B cell (primary cell): Measurements from ENCODE around the gene TOMM40. TPM values are rescaled to one million over a fixed set of nuclear protein-coding genes. Genes with fewer than 3 reads are reported as not detected.

ENCODE experiments used
- ATAC-seq: fragments of 200-7000 bp; cut with Tn5 transposase; one replicate; pipeline ENCODE4 v1.10.0; 2021; ENCODE audit warnings: low read depth, mild to moderate bottlenecking, moderate number of reproducible peaks, moderate library complexity
- CTCF ChIA-PET: fragments of 350-600 bp; sonication (Branson Sonifier 250); formaldehyde crosslinking; loops from one replicate; lab custom pipeline; 2021; ENCODE audit warnings: antibody characterized with exemption, inconsistent platforms; lab: Charles Lee
- POLR2A ChIA-PET: fragments of 350-600 bp; sonication (Branson Sonifier 250); formaldehyde crosslinking; loops from one replicate; lab custom pipeline; 2021; ENCODE audit warnings: antibody characterized with exemption; lab: Charles Lee
- DNase-seq: peaks from one replicate; pipeline ENCODE4 v3.0.0; 2013
- H2AFZ ChIP-seq: 2 replicates; pipeline ENCODE4 v1.6.1; 2012; ENCODE audit warnings: mild to moderate bottlenecking, low read depth, low read length; ENCODE audit not compliant: insufficient read depth, poor library complexity, severe bottlenecking
- H3K27ac ChIP-seq, 2 donors: 1 replicate in 1 of 2; 2 replicates in 1 of 2; pipeline ENCODE4 v1.5.1; 2012 to 2013; ENCODE audit warnings: low read length in 2 of 2, mild to moderate bottlenecking in 2 of 2, moderate library complexity in 1 of 2
- H3K27me3 ChIP-seq, 4 experiments: fragments of 200-600 bp in 1 of 4; sonication (generic) in 1 of 4; replicated peaks in 1 of 4; 1 replicate in 2 of 4; 2 replicates in 2 of 4; pipeline versions ENCODE4 v1.6.1 to v1.7.0; 2013 to 2016; ENCODE audit warnings: low read length in 3 of 4, mild to moderate bottlenecking in 2 of 4, mixed read lengths in 1 of 4, moderate library complexity in 1 of 4; ENCODE audit not compliant: insufficient read depth in 4 of 4, control insufficient read depth in 3 of 4; ENCODE audit errors: control extremely low read depth in 1 of 4
- H3K36me3 ChIP-seq, 2 experiments: replicated peaks in 1 of 2; 1 replicate in 1 of 2; 2 replicates in 1 of 2; pipeline versions ENCODE4 v1.6.1 to v1.7.1; 2013; ENCODE audit warnings: low read length in 1 of 2; ENCODE audit not compliant: insufficient read depth in 2 of 2, control insufficient read depth in 1 of 2; ENCODE audit errors: control extremely low read depth in 1 of 2, extremely low read depth in 1 of 2
- H3K4me1 ChIP-seq, 2 donors: fragments of 200-600 bp in 1 of 2; sonication (generic) in 1 of 2; 1 replicate in 1 of 2; 2 replicates in 1 of 2; pipeline versions ENCODE4 v1.5.1 to v1.6.1; 2013 to 2017; ENCODE audit warnings: low read length in 2 of 2; ENCODE audit not compliant: control insufficient read depth in 2 of 2, insufficient read depth in 2 of 2
- H3K4me2 ChIP-seq: replicated peaks from 2 replicates; pipeline ENCODE3; 2012; ENCODE audit warnings: mild to moderate bottlenecking, low read depth, low read length; ENCODE audit not compliant: poor library complexity, severe bottlenecking
- H3K4me3 ChIP-seq, 5 experiments: fragments of 200-600 bp in 1 of 5; sonication (generic) in 1 of 5; 1 replicate in 3 of 5; 2 replicates in 2 of 5; pipeline versions ENCODE4 v1.5.1 to v1.7.0; 2011 to 2016; ENCODE audit warnings: low read length in 4 of 5, mild to moderate bottlenecking in 4 of 5, low read depth in 2 of 5, control low read depth in 1 of 5, moderate library complexity in 1 of 5; ENCODE audit not compliant: insufficient read depth in 1 of 5; ENCODE audit errors: control extremely low read depth in 1 of 5, extremely low read depth in 1 of 5
- H3K79me2 ChIP-seq: fragments of 200-600 bp; sonication (generic); one replicate; pipeline ENCODE4 v1.6.0; 2016; ENCODE audit warnings: low read length; ENCODE audit not compliant: control insufficient read depth, insufficient read depth
- H3K9ac ChIP-seq: fragments of 200-600 bp; sonication (generic); 2 replicates; pipeline ENCODE4 v1.6.1; 2017; ENCODE audit warnings: mild to moderate bottlenecking, low read length, moderate library complexity
- H3K9me3 ChIP-seq, 3 donors: one replicate each; pipeline versions ENCODE4 v1.6.1 to v1.7.1; 2013; ENCODE audit warnings: low read length in 2 of 3; ENCODE audit not compliant: control insufficient read depth in 2 of 3, insufficient read depth in 1 of 3; ENCODE audit errors: control extremely low read depth in 1 of 3
- H4K20me1 ChIP-seq: 2 replicates; pipeline ENCODE4 v1.6.0; 2012; ENCODE audit warnings: mild to moderate bottlenecking, low read length; ENCODE audit not compliant: insufficient read depth, control insufficient read depth, poor library complexity, severe bottlenecking
- H3K27ac Mint-ChIP-seq: one replicate; pipeline ENCODE4 v1.8.0; 2021; ENCODE audit warnings: mixed read lengths
- H3K27me3 Mint-ChIP-seq: one replicate; pipeline ENCODE4 v1.8.0; 2021; ENCODE audit warnings: mixed read lengths
- H3K4me1 Mint-ChIP-seq: one replicate; pipeline ENCODE4 v1.8.0; 2021; ENCODE audit warnings: mixed read lengths
- H3K4me3 Mint-ChIP-seq: one replicate; pipeline ENCODE4 v1.8.0; 2021; ENCODE audit warnings: mixed read lengths
- H3K9me3 Mint-ChIP-seq: one replicate; pipeline ENCODE4 v1.8.0; 2022; ENCODE audit warnings: mixed read lengths; ENCODE audit not compliant: insufficient read depth
- EZH2 ChIP-seq: IDR thresholded peaks from 2 replicates; pipeline ENCODE4 v1.6.1; 2012; ENCODE audit warnings: borderline replicate concordance, low read depth, mild to moderate bottlenecking, moderate library complexity, low read length; ENCODE audit not compliant: insufficient read depth, poor library complexity, severe bottlenecking
- WGBS: methylation state at CpG from one replicate; pipeline ENCODE4 v1.1.5; 2013; ENCODE audit warnings: missing lambda C conversion rate; ENCODE audit not compliant: insufficient coverage; 5-methylcytosine and 5-hydroxymethylcytosine counted together
- intact Hi-C: fragments of 100-400 bp; cut with micrococcal nuclease; formaldehyde crosslinking; loops from one replicate; pipeline ENCODE4 v1.10.0; 2022
- polyA plus RNA-seq: library from polyadenylated mRNA; depleted of rRNA; stranded (reverse); fragments of >200 nt; gene quantifications from 2 replicates; pipeline ENCODE4 v1.2.3, GENCODE V29; 2012
- total RNA-seq, 2 donors: library from RNA; stranded (reverse); fragments of 120-200 nt in 1 of 2; gene quantifications; 1 replicate in 1 of 2; 2 replicates in 1 of 2; pipeline versions ENCODE4 v1.2.3 to v1.2.4, GENCODE V29; 2013 to 2022
- TF ChIP-seq, protein P1 (sequence below): fragments of 200-600 bp; IDR thresholded peaks from one replicate; pipeline ENCODE4 v1.8.0; 2022; ENCODE audit warnings: antibody characterized with exemption, mild to moderate bottlenecking

TOMM40 gene
- total and polyA plus RNA-seq, 2 donors (not counting 1 experiment from before 2014, with no cell fraction given): 30.9 to 31.1 TPM

DNA sequence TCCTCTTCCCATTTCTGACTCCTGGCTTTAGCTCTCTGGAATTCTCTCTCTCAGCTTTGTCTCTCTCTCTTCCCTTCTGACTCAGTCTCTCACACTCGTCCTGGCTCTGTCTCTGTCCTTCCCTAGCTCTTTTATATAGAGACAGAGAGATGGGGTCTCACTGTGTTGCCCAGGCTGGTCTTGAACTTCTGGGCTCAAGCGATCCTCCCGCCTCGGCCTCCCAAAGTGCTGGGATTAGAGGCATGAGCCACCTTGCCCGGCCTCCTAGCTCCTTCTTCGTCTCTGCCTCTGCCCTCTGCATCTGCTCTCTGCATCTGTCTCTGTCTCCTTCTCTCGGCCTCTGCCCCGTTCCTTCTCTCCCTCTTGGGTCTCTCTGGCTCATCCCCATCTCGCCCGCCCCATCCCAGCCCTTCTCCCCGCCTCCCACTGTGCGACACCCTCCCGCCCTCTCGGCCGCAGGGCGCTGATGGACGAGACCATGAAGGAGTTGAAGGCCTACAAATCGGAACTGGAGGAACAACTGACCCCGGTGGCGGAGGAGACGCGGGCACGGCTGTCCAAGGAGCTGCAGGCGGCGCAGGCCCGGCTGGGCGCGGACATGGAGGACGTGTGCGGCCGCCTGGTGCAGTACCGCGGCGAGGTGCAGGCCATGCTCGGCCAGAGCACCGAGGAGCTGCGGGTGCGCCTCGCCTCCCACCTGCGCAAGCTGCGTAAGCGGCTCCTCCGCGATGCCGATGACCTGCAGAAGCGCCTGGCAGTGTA is 17.2 kb downstream of the TOMM40 start:
- Histone ChIP-seq H2AFZ (no peak overlapping the region), H4K20me1 (peaks cover under 1% of the 10 kb centered on the region), H3K4me1 (peaks cover 15 to 19% of the 10 kb centered on the region in 2 donors), H3K27ac (no peak overlapping the region), H3K9ac (no peak overlapping the region), H3K36me3 (no peaks in the 10 kb centered on the region), H3K27me3 (peaks cover 0 to 39% (median 10%) of the 10 kb centered on the region in 4 experiments), H3K4me3 (no peak overlapping the region), H3K4me2 (no peak overlapping the region), H3K79me2 (no peaks in the 10 kb centered on the region), H3K9me3 (peaks cover 0 to 4% (median 0%) of the 10 kb centered on the region in 3 donors)
- H3K4me3 Mint-ChIP-seq: no peak overlapping the region
- no peak for ATAC-seq
- DNase-seq: no peak
- ChIA-PET POLR2A (no interaction called here), CTCF (interaction anchor here (0.6 to 1.2 kb wide), 2 partner anchors 10 to 44 kb away, joined by 4 to 5 read pairs; no protein-coding TSS in a partner anchor)
- H3K27ac Mint-ChIP-seq: no peak overlapping the region
- H3K4me1 Mint-ChIP-seq: peaks cover 16% of the 10 kb centered on the region
- intact Hi-C loops: no loop called here
- H3K27me3 Mint-ChIP-seq: peaks cover 29% of the 10 kb centered on the region
- no peaks in the 10 kb centered on the region for H3K9me3 Mint-ChIP-seq
- no peak for TF ChIP-seq EZH2
- 96% methylated on average over 43 of the region's 46 CpGs for WGBS

DNA sequence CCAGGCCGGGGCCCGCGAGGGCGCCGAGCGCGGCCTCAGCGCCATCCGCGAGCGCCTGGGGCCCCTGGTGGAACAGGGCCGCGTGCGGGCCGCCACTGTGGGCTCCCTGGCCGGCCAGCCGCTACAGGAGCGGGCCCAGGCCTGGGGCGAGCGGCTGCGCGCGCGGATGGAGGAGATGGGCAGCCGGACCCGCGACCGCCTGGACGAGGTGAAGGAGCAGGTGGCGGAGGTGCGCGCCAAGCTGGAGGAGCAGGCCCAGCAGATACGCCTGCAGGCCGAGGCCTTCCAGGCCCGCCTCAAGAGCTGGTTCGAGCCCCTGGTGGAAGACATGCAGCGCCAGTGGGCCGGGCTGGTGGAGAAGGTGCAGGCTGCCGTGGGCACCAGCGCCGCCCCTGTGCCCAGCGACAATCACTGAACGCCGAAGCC is 17.8 kb downstream of the TOMM40 start:
- ChIA-PET POLR2A (no interaction called here), CTCF (interaction anchor here (0.9 kb wide), 1 partner anchor 39 kb away, joined by 3 read pairs; no protein-coding TSS in a partner anchor)
- Histone ChIP-seq H3K4me2 (no peak overlapping the region), H3K27me3 (peaks cover 0 to 39% (median 10%) of the 10 kb centered on the region in 4 experiments), H3K4me1 (peaks cover 15 to 16% of the 10 kb centered on the region in 2 donors), H3K9me3 (peaks cover 0 to 4% (median 0%) of the 10 kb centered on the region in 3 donors), H4K20me1 (no peaks in the 10 kb centered on the region), H3K27ac (no peak overlapping the region), H2AFZ (no peak overlapping the region), H3K79me2 (no peaks in the 10 kb centered on the region), H3K9ac (no peak overlapping the region), H3K4me3 (no peak overlapping the region), H3K36me3 (no peaks in the 10 kb centered on the region)
- H3K9me3 Mint-ChIP-seq: no peaks in the 10 kb centered on the region
- TF ChIP-seq, protein P1, sequence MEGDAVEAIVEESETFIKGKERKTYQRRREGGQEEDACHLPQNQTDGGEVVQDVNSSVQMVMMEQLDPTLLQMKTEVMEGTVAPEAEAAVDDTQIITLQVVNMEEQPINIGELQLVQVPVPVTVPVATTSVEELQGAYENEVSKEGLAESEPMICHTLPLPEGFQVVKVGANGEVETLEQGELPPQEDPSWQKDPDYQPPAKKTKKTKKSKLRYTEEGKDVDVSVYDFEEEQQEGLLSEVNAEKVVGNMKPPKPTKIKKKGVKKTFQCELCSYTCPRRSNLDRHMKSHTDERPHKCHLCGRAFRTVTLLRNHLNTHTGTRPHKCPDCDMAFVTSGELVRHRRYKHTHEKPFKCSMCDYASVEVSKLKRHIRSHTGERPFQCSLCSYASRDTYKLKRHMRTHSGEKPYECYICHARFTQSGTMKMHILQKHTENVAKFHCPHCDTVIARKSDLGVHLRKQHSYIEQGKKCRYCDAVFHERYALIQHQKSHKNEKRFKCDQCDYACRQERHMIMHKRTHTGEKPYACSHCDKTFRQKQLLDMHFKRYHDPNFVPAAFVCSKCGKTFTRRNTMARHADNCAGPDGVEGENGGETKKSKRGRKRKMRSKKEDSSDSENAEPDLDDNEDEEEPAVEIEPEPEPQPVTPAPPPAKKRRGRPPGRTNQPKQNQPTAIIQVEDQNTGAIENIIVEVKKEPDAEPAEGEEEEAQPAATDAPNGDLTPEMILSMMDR: no peak
- TF ChIP-seq EZH2: no peak
- intact Hi-C loops: no loop called here
- no peak overlapping the region for H3K27ac Mint-ChIP-seq
- H3K4me1 Mint-ChIP-seq: peaks cover 13% of the 10 kb centered on the region
- ATAC-seq (no peak), DNase-seq (no peak)
- 97% methylated on average over 44 of the region's 44 CpGs for WGBS
- peaks cover 33% of the 10 kb centered on the region for H3K27me3 Mint-ChIP-seq
- no peak overlapping the region for H3K4me3 Mint-ChIP-seq
